DOHH2 (cell line): ENCODE results near the gene SH3RF2.

ENCODE experiments used
- EZH2phosphoT487 ChIP-seq: fragments of 200-600 bp; sonication (generic); IDR thresholded peaks from 2 replicates; pipeline ENCODE4 v1.6.1; 2017; ENCODE audit warnings: borderline replicate concordance, mild to moderate bottlenecking, antibody characterized with exemption, low read length, moderate library complexity, mixed read lengths
- TF ChIP-seq, protein P1 (sequence below): fragments of 200-600 bp; sonication (generic); IDR thresholded peaks from one replicate; pipeline ENCODE4 v1.5.1; 2014; ENCODE audit warnings: antibody characterized with exemption, mild to moderate bottlenecking, low read depth, low read length; ENCODE audit not compliant: poor library complexity, severe bottlenecking

DNA sequence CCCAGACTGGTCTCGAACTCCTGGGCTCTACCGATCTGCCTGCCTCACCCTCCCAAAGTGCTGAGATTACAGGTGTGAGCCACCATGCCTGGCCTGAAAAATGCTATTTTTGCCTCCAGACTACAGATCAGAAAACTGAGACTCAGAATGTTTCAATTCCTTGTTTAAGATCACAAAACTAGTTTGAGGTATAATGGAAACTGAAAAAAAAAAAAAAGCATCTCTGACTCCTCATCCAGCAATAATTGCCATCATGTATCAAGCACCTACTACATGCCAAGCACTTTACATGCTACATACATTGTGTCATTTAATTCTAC, 133.4 kb downstream of the SH3RF2 start:
- TF ChIP-seq EZH2phosphoT487, result no peak
- TF ChIP-seq, protein P1, sequence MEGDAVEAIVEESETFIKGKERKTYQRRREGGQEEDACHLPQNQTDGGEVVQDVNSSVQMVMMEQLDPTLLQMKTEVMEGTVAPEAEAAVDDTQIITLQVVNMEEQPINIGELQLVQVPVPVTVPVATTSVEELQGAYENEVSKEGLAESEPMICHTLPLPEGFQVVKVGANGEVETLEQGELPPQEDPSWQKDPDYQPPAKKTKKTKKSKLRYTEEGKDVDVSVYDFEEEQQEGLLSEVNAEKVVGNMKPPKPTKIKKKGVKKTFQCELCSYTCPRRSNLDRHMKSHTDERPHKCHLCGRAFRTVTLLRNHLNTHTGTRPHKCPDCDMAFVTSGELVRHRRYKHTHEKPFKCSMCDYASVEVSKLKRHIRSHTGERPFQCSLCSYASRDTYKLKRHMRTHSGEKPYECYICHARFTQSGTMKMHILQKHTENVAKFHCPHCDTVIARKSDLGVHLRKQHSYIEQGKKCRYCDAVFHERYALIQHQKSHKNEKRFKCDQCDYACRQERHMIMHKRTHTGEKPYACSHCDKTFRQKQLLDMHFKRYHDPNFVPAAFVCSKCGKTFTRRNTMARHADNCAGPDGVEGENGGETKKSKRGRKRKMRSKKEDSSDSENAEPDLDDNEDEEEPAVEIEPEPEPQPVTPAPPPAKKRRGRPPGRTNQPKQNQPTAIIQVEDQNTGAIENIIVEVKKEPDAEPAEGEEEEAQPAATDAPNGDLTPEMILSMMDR, result no peak
